Mesothelial cell of epicardium (in vitro differentiated cells): Measurements from ENCODE around the gene KRTAP17-1. TPM values are rescaled to one million over a fixed set of nuclear protein-coding genes. Genes with fewer than 3 reads are reported as not detected.
"Not testable (repeated sequence)": the region's sequence is repeated elsewhere in the genome, so short reads cannot be mapped to it uniquely, and the experiment has no call there.

Experiments
- DNase-seq, 2 experiments: peaks; one replicate each; pipeline ENCODE4 v3.0.0; 2021; ENCODE audit warnings: low spot score in 2 of 2; ENCODE audit not compliant: unreplicated experiment in 2 of 2
- H3K27ac Mint-ChIP-seq: 2 replicates; pipeline ENCODE4 v1.8.0; 2021; ENCODE audit warnings: mixed read lengths
- H3K27me3 Mint-ChIP-seq: 2 replicates; pipeline ENCODE4 v1.8.0; 2021; ENCODE audit warnings: low read depth, mixed read lengths
- H3K36me3 Mint-ChIP-seq: 2 replicates; pipeline ENCODE4 v1.8.0; 2021; ENCODE audit warnings: mixed read lengths
- H3K4me1 Mint-ChIP-seq: 2 replicates; pipeline ENCODE4 v1.8.0; 2021; ENCODE audit warnings: mixed read lengths
- H3K4me3 Mint-ChIP-seq: 2 replicates; pipeline ENCODE4 v1.8.0; 2021; ENCODE audit warnings: mild to moderate bottlenecking, moderate library complexity, mixed read lengths
- H3K9me3 Mint-ChIP-seq: 2 replicates; pipeline ENCODE4 v1.8.0; 2021; ENCODE audit warnings: mixed read lengths
- total RNA-seq: library from RNA; stranded (reverse); gene quantifications from 3 replicates; pipeline ENCODE4 v1.2.1, GENCODE V29; 2021
- TF ChIP-seq, protein P1 (sequence below): fragments of 200-600 bp; sonication (generic); IDR thresholded peaks from one replicate; pipeline ENCODE4 v1.5.0; 2021; ENCODE audit warnings: antibody characterized with exemption; ENCODE audit not compliant: unreplicated experiment

The KRTAP17-1 gene
- total RNA-seq, 1 donor from 2014 or later = not detected

GRCh38 chr17:41351177-41351576 lies 35.7 kb upstream of the KRTAP17-1 start:
- Mint-ChIP-seq H3K27me3 (no peaks in the 10 kb centered on the region), H3K4me3 (no peak overlapping the region), H3K9me3 (peaks cover 4% of the 10 kb centered on the region), H3K27ac (no peak overlapping the region), H3K36me3 (no peaks in the 10 kb centered on the region), H3K4me1 (peaks cover 2% of the 10 kb centered on the region)
- DNase-seq = no peak
- TF ChIP-seq, protein P1, sequence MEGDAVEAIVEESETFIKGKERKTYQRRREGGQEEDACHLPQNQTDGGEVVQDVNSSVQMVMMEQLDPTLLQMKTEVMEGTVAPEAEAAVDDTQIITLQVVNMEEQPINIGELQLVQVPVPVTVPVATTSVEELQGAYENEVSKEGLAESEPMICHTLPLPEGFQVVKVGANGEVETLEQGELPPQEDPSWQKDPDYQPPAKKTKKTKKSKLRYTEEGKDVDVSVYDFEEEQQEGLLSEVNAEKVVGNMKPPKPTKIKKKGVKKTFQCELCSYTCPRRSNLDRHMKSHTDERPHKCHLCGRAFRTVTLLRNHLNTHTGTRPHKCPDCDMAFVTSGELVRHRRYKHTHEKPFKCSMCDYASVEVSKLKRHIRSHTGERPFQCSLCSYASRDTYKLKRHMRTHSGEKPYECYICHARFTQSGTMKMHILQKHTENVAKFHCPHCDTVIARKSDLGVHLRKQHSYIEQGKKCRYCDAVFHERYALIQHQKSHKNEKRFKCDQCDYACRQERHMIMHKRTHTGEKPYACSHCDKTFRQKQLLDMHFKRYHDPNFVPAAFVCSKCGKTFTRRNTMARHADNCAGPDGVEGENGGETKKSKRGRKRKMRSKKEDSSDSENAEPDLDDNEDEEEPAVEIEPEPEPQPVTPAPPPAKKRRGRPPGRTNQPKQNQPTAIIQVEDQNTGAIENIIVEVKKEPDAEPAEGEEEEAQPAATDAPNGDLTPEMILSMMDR = no peak

GRCh38 chr17:41350381-41350878 lies 34.9 kb upstream of the KRTAP17-1 start, which contains the start of gene KRT33A:
Gene KRT33A (minus strand): TSS chr17:41350828. CDS start chr17:41350767, 61 bp downstream.
- not testable (repeated sequence) for H3K27ac Mint-ChIP-seq, H3K36me3 Mint-ChIP-seq, H3K4me1 Mint-ChIP-seq, DNase-seq, H3K27me3 Mint-ChIP-seq, H3K4me3 Mint-ChIP-seq, H3K9me3 Mint-ChIP-seq

GRCh38 chr17:41347869-41348760 lies 32.6 kb upstream of the KRTAP17-1 start:
- TF ChIP-seq, protein P1 = no peak
- Mint-ChIP-seq H3K4me1 (peaks cover 5% of the 10 kb centered on the region), H3K27me3 (no peaks in the 10 kb centered on the region), H3K27ac (no peak overlapping the region), H3K9me3 (peaks cover 4% of the 10 kb centered on the region), H3K4me3 (no peak overlapping the region), H3K36me3 (peaks cover 3% of the 10 kb centered on the region)
- no peak for DNase-seq

DNA sequence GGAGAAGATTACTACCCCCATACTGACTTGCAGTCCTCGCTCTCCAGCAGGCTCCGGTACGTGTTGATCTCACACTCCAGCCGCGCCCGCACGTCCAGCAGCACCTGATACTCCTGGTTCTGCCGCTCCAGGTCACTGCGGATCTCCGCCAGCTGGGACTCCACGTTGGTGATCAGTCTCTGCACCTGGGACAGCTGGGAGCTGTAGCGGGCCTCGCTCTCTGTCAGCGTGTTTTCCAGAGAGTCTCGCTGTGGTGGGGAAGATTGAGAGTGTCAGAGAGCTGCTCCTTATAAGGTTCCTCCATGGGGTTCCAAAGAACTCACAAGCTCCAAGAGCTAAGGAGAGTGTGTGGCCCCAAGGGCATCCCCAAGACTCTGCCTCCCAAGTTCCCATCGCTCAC lies 30.9 kb upstream of the KRTAP17-1 start:
- not testable (repeated sequence) for H3K27me3 Mint-ChIP-seq, H3K4me3 Mint-ChIP-seq, DNase-seq, H3K27ac Mint-ChIP-seq, H3K4me1 Mint-ChIP-seq, H3K36me3 Mint-ChIP-seq
- H3K9me3 Mint-ChIP-seq = peaks cover 17% of the 10 kb centered on the region

DNA sequence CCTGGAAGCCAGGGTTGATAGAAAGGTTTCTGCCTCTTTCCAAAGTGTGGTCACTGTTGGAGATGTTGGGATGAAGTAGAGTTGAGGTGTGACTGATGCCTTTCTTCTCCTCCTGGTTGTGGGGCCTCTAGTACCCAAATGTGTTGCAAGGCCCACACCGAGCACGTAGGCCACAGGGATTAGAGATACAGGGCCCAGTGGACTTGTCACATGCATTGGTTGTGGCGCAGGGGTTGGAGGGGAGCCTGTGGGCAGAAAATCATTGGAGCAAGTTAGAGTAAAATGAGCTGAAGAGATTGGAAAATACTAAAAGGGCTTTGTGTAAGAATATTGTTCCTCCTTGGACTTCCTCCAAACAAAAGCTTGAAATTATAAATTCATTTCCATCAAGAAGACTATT lies 30.5 kb upstream of the KRTAP17-1 start:
- H3K4me3 Mint-ChIP-seq = no peak overlapping the region
- H3K4me1 Mint-ChIP-seq = peaks cover 5% of the 10 kb centered on the region
- TF ChIP-seq, protein P1 = no peak
- H3K36me3 Mint-ChIP-seq = peaks cover 7% of the 10 kb centered on the region
- H3K9me3 Mint-ChIP-seq = peaks cover 17% of the 10 kb centered on the region
- H3K27ac Mint-ChIP-seq = no peak overlapping the region
- H3K27me3 Mint-ChIP-seq = no peaks in the 10 kb centered on the region
- no peak for DNase-seq

DNA sequence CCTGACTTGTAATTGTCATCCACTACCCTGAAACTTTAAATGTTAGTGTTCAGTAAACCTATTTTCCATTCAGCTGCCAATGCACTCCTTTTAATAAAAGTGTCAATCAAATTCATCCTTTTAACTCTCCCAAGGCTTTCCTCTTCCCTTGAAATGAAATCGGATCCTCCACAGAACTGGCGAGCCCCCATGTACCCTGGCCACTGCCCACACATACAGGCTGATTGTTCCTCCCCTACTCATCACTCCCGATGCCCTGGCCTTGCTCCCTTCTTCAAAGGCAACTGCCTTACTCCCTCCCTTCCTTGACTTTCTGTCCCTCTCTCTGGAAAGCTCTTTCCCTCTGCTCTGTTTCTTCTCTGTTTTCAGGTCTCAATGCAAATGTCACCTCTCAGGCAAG lies 27.5 kb upstream of the KRTAP17-1 start:
- H3K27me3 Mint-ChIP-seq = no peaks in the 10 kb centered on the region
- H3K4me1 Mint-ChIP-seq = peaks cover 22% of the 10 kb centered on the region
- no peak for DNase-seq
- H3K9me3 Mint-ChIP-seq = peaks cover 17% of the 10 kb centered on the region
- no peak overlapping the region for H3K27ac Mint-ChIP-seq
- H3K36me3 Mint-ChIP-seq = peaks cover 7% of the 10 kb centered on the region
- TF ChIP-seq, protein P1 = no peak
- H3K4me3 Mint-ChIP-seq = no peak overlapping the region
